Measurements from ENCODE around the gene LMBR1L. TPM values are rescaled to one million over a fixed set of nuclear protein-coding genes. Genes with fewer than 3 reads are reported as not detected.

Gene LMBR1L
- total RNA-seq, 3 donors from 2014 or later, result 37.6 to 73.0 (median 58.3) TPM

DNA sequence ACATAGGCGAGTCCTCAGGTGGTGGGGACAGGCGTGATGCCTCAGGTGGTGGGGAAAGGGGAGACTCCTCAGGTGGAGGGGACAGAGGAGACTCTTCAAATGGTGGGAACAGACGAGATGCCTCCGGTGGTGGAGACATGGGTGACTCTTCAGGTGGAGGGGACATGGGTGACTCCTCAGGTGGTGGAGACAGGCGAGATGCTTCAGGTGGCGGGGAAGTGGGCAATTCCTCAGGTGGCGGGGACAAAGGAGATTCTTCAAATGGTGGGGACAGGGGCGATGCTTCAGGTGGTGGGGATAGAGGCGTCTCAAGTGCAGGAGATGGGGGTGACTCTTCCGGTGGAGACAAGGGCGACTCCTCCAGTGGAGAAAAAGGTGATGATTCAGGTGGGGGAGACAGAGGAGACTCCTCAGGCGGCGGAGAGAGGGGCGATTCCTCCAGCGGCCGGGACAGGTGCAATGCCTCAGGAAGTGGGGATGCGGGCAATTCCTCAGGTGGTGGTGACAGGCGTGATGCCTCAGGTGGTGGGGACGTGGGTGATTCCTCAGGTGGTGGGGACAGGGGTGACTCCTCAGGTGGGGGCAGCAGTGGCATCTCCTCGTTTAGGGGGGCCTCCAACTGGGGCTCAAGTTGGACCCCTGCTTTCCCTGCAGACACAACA, 58.7 kb downstream of the LMBR1L start:
- H3K27ac ChIP-seq, result no peak overlapping the region
- H3K9me3 ChIP-seq, result no peaks in the 10 kb centered on the region
- H3K4me1 ChIP-seq, result peaks cover 2 to 17% of the 10 kb centered on the region in 2 donors
- no peak for DNase-seq (ENCODE audit: low spot score in 2 of 2)
- intact Hi-C loops (cut with DNase I; ENCODE audit: low total_unique reads), result no loop called here
- no peak overlapping the region for H3K4me3 ChIP-seq
- H3K36me3 ChIP-seq, result peaks cover 19% of the 10 kb centered on the region
- no peaks in the 10 kb centered on the region for H3K27me3 ChIP-seq
- TF ChIP-seq POLR2A (IDR thresholded peaks at IDR 0.05), result no peak
- TF ChIP-seq CTCF (IDR thresholded peaks at IDR 0.05), result no peak
- no peak for TF ChIP-seq POLR2AphosphoS5 (IDR thresholded peaks at IDR 0.05)

- Histone ChIP-seq H3K4me3 (no peak overlapping the region), H3K27me3 (no peaks in the 10 kb centered on the region), H3K27ac (no peak overlapping the region), H3K4me1 (peaks cover 0 to 13% of the 10 kb centered on the region in 2 donors), H3K9me3 (no peaks in the 10 kb centered on the region), H3K36me3 (peaks cover 21% of the 10 kb centered on the region)
- DNase-seq (ENCODE audit: low spot score in 2 of 2), result no peak
- intact Hi-C loops (cut with DNase I; ENCODE audit: low total_unique reads), result no loop called here
- TF ChIP-seq POLR2A (IDR thresholded peaks at IDR 0.05), result no peak
These were observed 59.3 kb downstream of the LMBR1L start for GRCh38 chr12:49051373-49051764.

GRCh38 chr12:49050507-49051372, 59.9 kb downstream of the LMBR1L start:
- H3K36me3 ChIP-seq, result peaks cover 28% of the 10 kb centered on the region
- no peak for DNase-seq (ENCODE audit: low spot score in 2 of 2)

DNA sequence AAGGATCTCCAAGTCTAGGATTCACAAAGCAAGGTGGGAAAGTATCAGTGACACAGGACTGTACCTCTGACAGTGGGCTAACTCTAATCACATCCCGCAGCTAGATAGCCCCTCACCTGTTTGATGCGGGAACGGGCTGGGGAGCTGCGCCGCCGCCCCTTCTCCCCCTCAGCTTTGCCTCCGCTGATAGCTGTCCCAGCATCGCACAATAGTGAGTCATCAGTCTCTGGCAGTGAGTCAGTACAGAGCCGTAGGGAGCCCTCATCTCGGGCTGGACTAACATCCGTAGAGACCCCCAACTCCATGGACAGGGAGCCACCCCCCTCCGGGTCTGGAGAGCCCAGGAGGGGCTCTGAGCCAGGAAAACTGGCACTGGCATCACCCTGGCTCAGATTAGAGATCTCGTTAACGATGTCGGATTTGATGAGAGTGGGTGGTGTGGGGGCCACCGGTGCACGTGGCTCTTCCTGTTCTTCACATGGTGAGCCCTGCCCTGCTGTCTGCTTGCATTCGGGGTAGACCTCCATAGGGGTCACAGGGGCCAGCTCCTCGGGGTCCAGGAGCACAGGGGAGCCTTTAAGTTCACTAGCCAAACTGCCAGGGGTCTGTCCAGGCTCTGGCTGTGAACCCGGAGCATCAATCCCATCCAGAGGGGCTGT, 61.0 kb downstream of the LMBR1L start:
- H3K27me3 ChIP-seq, result no peaks in the 10 kb centered on the region
- H3K27ac ChIP-seq, result no peak overlapping the region
- no peak for TF ChIP-seq CTCF (IDR thresholded peaks at IDR 0.05)
- TF ChIP-seq POLR2A (IDR thresholded peaks at IDR 0.05), result no peak
- TF ChIP-seq POLR2AphosphoS5 (IDR thresholded peaks at IDR 0.05), result no peak
- H3K4me1 ChIP-seq, result no peaks in the 10 kb centered on the region
- H3K4me3 ChIP-seq, result no peak overlapping the region
- DNase-seq (ENCODE audit: low spot score in 2 of 2), result no peak
- peaks cover 35% of the 10 kb centered on the region for H3K36me3 ChIP-seq
- H3K9me3 ChIP-seq, result no peaks in the 10 kb centered on the region
- intact Hi-C loops (cut with DNase I; ENCODE audit: low total_unique reads), result no loop called here

More at GRCh38 chr12:49050507-49051372, 59.9 kb downstream of the LMBR1L start:
- H3K4me1 ChIP-seq, result peaks cover 0 to 7% of the 10 kb centered on the region in 2 donors
- intact Hi-C loops (cut with DNase I; ENCODE audit: low total_unique reads), result no loop called here
- no peak overlapping the region for H3K4me3 ChIP-seq
- H3K27ac ChIP-seq, result no peak overlapping the region
- H3K27me3 ChIP-seq, result no peaks in the 10 kb centered on the region
- TF ChIP-seq POLR2A (IDR thresholded peaks at IDR 0.05) (no peak), CTCF (IDR thresholded peaks at IDR 0.05) (no peak), POLR2AphosphoS5 (IDR thresholded peaks at IDR 0.05) (no peak)
- no peaks in the 10 kb centered on the region for H3K9me3 ChIP-seq

GRCh38 chr12:49048953-49049352, 61.7 kb downstream of the LMBR1L start:
- no peak overlapping the region for H3K4me3 ChIP-seq
- H3K27me3 ChIP-seq, result no peaks in the 10 kb centered on the region
- no peaks in the 10 kb centered on the region for H3K9me3 ChIP-seq
- intact Hi-C loops (cut with DNase I; ENCODE audit: low total_unique reads), result no loop called here
- H3K4me1 ChIP-seq, result no peaks in the 10 kb centered on the region
- TF ChIP-seq POLR2A (IDR thresholded peaks at IDR 0.05) (no peak), CTCF (IDR thresholded peaks at IDR 0.05) (no peak)
- H3K27ac ChIP-seq, result no peak overlapping the region
- H3K36me3 ChIP-seq, result peaks cover 39% of the 10 kb centered on the region
- no peak for DNase-seq (ENCODE audit: low spot score in 2 of 2)

Other genes with a start within 250 kb of the LMBR1L start
- gene RND1, start 245.0 kb downstream of the LMBR1L start, total RNA-seq, result 1 to 10 TPM; 1.1 to 5.4 (median 3.3) TPM
- gene FKBP11, start 185.4 kb downstream of the LMBR1L start, total RNA-seq, result 10 to 100 TPM in 2 of 3 donors, 1 to 10 TPM in 1; 3.7 to 15.7 (median 13.5) TPM
- gene ARF3, start 153.4 kb downstream of the LMBR1L start, total RNA-seq, result 10 to 100 TPM; 65.2 to 86.2 (median 75.2) TPM
- 1 to 10 TPM in 1 of 3 donors, under 1 TPM in 1, not detected in 1; 0.29 to 1.3 TPM for gene WNT10B, start 139.1 kb downstream of the LMBR1L start, total RNA-seq
- gene WNT1, start 132.5 kb downstream of the LMBR1L start, total RNA-seq, result not detected
- gene DDN, start 111.5 kb downstream of the LMBR1L start, total RNA-seq, result under 1 TPM in 2 of 3 donors, not detected in 1; under 0.01 to 0.16 TPM
- 10 to 100 TPM; 50.5 to 84.3 (median 54.0) TPM for gene PRKAG1, start 92.1 kb downstream of the LMBR1L start, total RNA-seq
- 10 to 100 TPM; 35.4 to 51.4 (median 45.9) TPM for gene KMT2D, start 50.1 kb downstream of the LMBR1L start, total RNA-seq
- 1 to 10 TPM in 1 of 3 donors, under 1 TPM in 1, not detected in 1; 0.59 to 1.3 TPM for gene RHEBL1, start 40.9 kb downstream of the LMBR1L start, total RNA-seq
- gene DHH, start 16.0 kb downstream of the LMBR1L start, total RNA-seq, result 1 to 10 TPM in 2 of 3 donors, under 1 TPM in 1; 0.29 to 1.6 (median 1.4) TPM
- 100 to 1,000 TPM; 329 to 646 (median 567) TPM for gene TUBA1B, start 20.5 kb upstream of the LMBR1L start, total RNA-seq
- gene TUBA1A, start 78.2 kb upstream of the LMBR1L start, total RNA-seq, result 100 to 1,000 TPM; 133 to 215 (median 150) TPM
- 100 to 1,000 TPM in 1 of 3 donors, 10 to 100 TPM in 2; 91.9 to 123 (median 97.3) TPM for gene TUBA1C, start 154.2 kb upstream of the LMBR1L start, total RNA-seq
- 1 to 10 TPM in 1 of 3 donors, under 1 TPM in 1, not detected in 1; 0.96 to 2.0 TPM for gene PRPH, start 184.3 kb upstream of the LMBR1L start, total RNA-seq
- 1 to 10 TPM in 1 of 3 donors, under 1 TPM in 2; 0.29 to 1.8 (median 0.66) TPM for gene TROAP, start 212.4 kb upstream of the LMBR1L start, total RNA-seq
- under 1 TPM in 2 of 3 donors, not detected in 1; 0.33 to 0.44 TPM for gene C1QL4, start 226.3 kb upstream of the LMBR1L start, total RNA-seq
- 1 to 10 TPM in 2 of 3 donors, not detected in 1; 3.6 to 5.0 TPM for gene DNAJC22, start 236.0 kb upstream of the LMBR1L start, total RNA-seq

Data from breast epithelium (tissue), 4 donors.